ENCODE measurements around the gene BSG. TPM values are rescaled to one million over a fixed set of nuclear protein-coding genes. Genes with fewer than 3 reads are reported as not detected.

Gene BSG
- total RNA-seq, 1 experiment from 2014 or later = 758 TPM

- Mint-ChIP-seq H3K4me3 (no peak overlapping the region), H3K27me3 (ENCODE audit: low read depth) (peaks cover 2% of the 10 kb centered on the region; the same call in 1 of the 2 replicates), H3K36me3 (no peaks in the 10 kb centered on the region), H3K9me3 (no peaks in the 10 kb centered on the region), H3K4me1 (peaks cover 21% of the 10 kb centered on the region), H3K27ac (peak overlapping the region; percentile 82)
- ATAC-seq = no peak
- CTCF ChIA-PET = interaction anchor here (0.5 to 3.0 kb wide), 6 partner anchors 8 to 70 kb away, joined by 3 to 32 read pairs (median 4); no protein-coding TSS in a partner anchor
- POLR2A ChIA-PET = no interaction called here
- no peak for DNase-seq (ENCODE audit: low spot score)
- TF ChIP-seq USF2 (CRISPR knock-in tag; IDR thresholded peaks at IDR 0.05) (no peak), ZNF219 (CRISPR knock-in tag; IDR thresholded peaks at IDR 0.05; ENCODE audit: borderline replicate concordance) (no peak), TEAD1 (CRISPR knock-in tag; IDR thresholded peaks at IDR 0.05) (no peak)
Observed at GRCh38 chr19:576768-577438, 4.5 kb downstream of the BSG start.

- ATAC-seq (no peak; the same call in 1 of the 2 replicates), DNase-seq (ENCODE audit: low spot score) (no peak)
- H3K27ac Mint-ChIP-seq = no peak overlapping the region
- CTCF ChIA-PET = interaction anchor here (0.6 to 1.4 kb wide), 5 partner anchors 22 to 689 kb away, joined by 3 read pairs; no protein-coding TSS in a partner anchor
- no peaks in the 10 kb centered on the region for H3K27me3 Mint-ChIP-seq (ENCODE audit: low read depth)
- no peaks in the 10 kb centered on the region for H3K9me3 Mint-ChIP-seq
- peaks cover 19% of the 10 kb centered on the region for H3K4me1 Mint-ChIP-seq
- no peaks in the 10 kb centered on the region for H3K36me3 Mint-ChIP-seq
- no peak overlapping the region for H3K4me3 Mint-ChIP-seq
- POLR2A ChIA-PET = no interaction called here
- TF ChIP-seq ETV6 (CRISPR knock-in tag; IDR thresholded peaks at IDR 0.05) (no peak), PREB (CRISPR knock-in tag; IDR thresholded peaks at IDR 0.05; ENCODE audit: borderline replicate concordance) (no peak), NR3C1 (CRISPR knock-in tag; conservative IDR thresholded peaks at IDR 0.05; ENCODE audit: low read depth) (no peak), ELF4 (CRISPR knock-in tag; IDR thresholded peaks at IDR 0.05; ENCODE audit: low read depth) (no peak), JAZF1 (CRISPR knock-in tag; IDR thresholded peaks at IDR 0.05) (no peak), E2F5 (CRISPR knock-in tag; IDR thresholded peaks at IDR 0.05) (no peak), CBFB (CRISPR knock-in tag; IDR thresholded peaks at IDR 0.05; ENCODE audit: low read depth) (no peak), FOXP1 (CRISPR knock-in tag; IDR thresholded peaks at IDR 0.05; ENCODE audit: borderline replicate concordance) (no peak), SMAD3 (CRISPR knock-in tag; IDR thresholded peaks at IDR 0.05; ENCODE audit: borderline replicate concordance) (no peak), AFF4 (CRISPR knock-in tag; IDR thresholded peaks at IDR 0.05; ENCODE audit: borderline replicate concordance) (no peak), RELA (CRISPR knock-in tag; IDR thresholded peaks at IDR 0.05; ENCODE audit: borderline replicate concordance) (no peak), ZNF281 (CRISPR knock-in tag; IDR thresholded peaks at IDR 0.05) (no peak), KAT7 (CRISPR knock-in tag; IDR thresholded peaks at IDR 0.05; ENCODE audit: borderline replicate concordance) (no peak), ZNF396 (CRISPR knock-in tag; IDR thresholded peaks at IDR 0.05; ENCODE audit: borderline replicate concordance) (no peak), ZNF138 (CRISPR knock-in tag; conservative IDR thresholded peaks at IDR 0.05) (no peak), TP53 (CRISPR knock-in tag; IDR thresholded peaks at IDR 0.05) (no peak), ESRRA (CRISPR knock-in tag; IDR thresholded peaks at IDR 0.05; ENCODE audit: borderline replicate concordance) (no peak), EMX1 (CRISPR knock-in tag; IDR thresholded peaks at IDR 0.05) (no peak)
Observed at GRCh38 chr19:577439-578392, 5.3 kb downstream of the BSG start.

Data from WTC11 (cell line).